GM19395 (cell line): ENCODE data around the gene MAVS.
"Not testable (repeated sequence)": the region's sequence is repeated elsewhere in the genome, so short reads cannot be mapped to it uniquely, and the experiment has no call there.

Source experiments
- ATAC-seq: cut with Tn5 transposase; IDR thresholded peaks from one replicate; pipeline ENCODE4 v1.9.1; 2021; ENCODE audit warnings: mild to moderate bottlenecking, moderate library complexity; ENCODE audit not compliant: unreplicated experiment

Gene MAVS

DNA sequence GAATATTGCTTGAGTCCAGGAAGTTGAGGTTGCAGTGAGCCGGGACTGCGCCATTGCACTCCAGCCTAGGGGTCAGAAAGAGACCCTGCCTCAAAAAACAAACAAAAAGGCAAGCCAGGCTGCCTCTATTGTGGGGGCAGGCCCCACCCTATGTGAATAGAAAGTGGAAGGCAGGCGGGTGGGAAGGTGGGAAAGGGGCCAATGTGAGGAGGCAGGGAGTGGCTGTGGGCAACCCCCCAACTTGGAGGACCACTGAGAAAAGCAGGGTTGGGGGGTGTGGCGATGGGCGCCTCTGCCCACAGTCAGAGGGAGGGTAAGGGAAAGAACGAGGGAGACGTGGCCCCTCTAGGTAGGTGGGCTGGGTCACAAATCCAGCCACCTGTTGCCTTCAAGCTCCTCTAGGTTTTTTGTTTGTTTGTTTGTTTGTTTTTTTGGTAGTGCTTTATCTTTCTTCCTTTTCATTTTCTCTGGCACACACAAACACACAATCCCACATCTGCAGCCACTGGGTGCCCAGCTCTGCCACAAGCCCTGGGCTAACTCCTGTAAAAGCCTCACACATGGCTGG, 31.6 kb upstream of the MAVS start:
- ATAC-seq = no peak

DNA sequence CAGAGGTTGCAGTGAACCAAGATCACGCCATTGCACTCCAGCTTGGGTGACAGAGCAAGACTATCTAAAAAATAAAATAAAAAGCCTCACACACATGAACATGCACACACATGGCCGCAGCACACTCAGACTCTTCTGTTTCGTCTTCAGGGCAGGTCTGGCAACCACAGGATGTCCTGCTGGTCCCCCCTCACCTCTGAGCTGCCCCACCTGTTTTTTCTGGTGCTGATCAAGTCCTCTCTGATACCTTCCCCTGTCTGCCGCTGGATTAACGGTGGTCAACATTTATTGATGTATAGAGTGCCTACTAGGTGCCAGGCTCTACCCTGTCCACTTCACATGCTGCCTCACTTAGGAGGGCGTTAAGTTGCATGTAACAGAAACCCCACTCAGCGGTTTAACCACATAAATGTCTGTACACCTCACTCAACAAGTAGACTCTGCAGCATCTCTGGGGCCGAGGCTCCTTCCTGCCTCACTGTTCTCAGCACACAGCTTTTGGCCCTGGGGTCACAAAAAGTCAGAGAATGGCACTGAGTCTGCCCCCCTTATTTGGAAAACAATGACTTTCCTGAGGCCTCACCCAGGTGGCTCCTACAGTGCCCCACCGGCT, 30.8 kb upstream of the MAVS start:
- ATAC-seq = no peak

DNA sequence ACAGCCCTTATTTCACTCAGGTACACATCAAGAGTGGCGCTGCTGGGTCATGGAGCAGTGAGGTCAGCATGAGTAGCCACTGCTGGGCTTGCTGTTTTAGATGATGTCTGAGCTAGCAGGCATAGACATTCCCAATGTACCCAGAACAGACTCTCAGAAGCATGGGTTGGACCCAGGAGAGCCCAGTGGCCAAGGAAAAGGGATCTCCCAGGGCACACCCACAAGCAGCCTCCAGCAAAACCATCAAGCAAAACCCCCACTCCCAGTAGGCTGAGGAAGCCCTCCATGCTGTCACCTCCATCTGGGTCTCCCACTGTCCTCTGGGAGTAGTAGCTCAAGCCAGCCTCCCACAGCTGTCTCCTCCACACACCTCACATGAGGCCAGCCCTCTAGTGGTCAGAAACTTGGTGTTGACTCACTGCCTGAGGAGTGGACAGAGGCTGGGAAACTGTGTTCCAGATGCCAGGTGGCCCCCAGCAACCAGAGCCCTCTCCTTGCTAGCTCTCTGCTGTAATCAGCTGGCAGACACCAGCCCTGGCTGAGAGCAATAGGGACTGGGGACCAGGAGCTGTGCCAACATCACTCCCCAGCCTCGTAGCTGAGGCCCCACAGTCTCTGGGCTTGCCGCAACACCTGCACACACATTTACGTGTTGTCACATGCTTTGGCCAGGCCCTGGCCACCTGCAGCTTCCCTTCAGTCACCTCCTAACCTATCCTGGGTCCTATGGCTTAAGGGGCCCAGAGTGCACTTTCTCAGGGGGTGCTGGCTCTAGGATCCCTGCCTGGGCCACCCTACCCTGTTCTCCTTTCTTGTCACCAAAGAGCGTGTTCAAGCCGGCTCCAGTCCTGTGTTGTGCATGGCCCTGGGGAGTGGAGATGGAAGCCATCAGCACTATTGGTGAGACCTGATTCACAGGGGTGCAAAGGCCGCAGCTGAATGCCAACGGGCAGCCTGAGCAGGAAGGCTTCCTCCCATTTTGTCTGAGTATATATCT, 28.2 kb upstream of the MAVS start:
- ATAC-seq = no peak

DNA sequence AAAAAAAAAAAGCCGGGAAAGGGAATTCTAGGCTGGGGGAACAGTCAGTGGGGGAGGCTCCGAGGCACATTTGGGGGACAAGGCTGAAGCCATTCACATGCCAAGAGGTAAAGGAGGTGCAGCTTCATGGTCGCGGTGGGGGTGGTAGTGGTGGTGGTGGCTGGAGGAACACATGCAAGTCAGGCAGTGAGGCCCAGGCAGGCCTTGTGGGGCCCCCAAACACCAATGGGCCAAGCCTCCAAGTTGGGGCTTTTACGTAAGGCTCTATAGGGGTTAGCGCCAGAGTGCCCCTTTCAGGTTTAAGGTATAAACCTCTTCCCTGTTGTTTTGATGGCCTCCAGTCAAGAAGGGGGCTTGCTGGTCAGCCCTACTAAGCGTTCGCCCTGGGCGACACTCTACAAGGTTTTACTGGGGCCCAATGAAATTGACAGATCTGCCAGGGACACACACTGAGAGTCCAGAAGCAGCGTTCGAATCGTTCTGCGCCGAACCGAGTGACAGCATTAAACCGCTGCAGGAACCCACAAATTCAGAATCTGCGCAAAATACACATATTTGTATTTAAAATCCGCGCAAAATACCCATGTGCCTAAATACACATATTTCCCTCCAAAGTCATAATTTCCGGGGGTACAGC, 27.1 kb upstream of the MAVS start:
- no peak for ATAC-seq

DNA sequence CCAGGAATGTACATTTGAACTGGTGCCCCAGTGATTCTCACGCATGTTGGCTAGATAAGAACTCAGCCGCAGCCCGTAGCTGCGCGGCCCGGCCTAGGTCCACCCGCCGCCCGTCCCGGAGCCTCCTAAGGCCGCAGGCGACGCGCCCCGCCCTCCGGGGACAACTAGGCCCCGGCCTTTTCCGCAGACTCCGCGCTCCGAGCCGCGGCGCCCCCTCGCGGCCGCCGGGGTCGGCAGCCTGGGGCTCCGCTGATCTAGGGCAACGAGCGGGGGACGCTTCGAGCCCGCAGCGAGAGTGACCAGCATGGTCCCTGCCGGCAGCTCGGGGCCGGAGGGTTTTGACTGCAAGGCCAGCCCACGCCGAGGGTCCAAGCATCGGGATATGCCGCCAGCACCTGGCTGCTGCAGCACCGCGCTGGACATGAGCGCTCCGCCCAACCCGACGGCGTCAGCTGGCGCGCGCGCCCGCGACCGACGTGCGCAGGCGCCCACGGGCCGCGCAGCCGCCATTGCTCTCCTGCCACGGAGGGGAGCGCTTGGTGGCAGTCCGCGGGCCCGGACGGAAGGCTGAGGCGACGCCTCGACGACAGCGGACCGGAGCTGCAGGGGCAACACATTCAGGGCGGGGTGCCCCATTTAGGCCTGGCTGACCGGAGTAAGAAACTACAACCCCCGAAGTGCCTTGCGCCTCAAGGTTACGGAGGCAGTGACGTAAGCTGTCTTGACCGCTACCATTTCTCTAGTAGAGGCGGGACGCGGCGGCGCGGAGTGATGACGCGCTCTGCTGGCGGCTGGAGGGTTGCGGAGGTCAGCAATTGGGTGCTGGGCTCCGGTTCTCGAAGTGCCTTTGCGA, 26.4 kb upstream of the MAVS start, which contains the start of gene AP5S1:
AP5S1 (plus strand) TSS at position 500 of the 853 bp plus-strand sequence. CDS start 1,571 bp downstream, outside the sequence.
- ATAC-seq = peak; percentile 84

DNA sequence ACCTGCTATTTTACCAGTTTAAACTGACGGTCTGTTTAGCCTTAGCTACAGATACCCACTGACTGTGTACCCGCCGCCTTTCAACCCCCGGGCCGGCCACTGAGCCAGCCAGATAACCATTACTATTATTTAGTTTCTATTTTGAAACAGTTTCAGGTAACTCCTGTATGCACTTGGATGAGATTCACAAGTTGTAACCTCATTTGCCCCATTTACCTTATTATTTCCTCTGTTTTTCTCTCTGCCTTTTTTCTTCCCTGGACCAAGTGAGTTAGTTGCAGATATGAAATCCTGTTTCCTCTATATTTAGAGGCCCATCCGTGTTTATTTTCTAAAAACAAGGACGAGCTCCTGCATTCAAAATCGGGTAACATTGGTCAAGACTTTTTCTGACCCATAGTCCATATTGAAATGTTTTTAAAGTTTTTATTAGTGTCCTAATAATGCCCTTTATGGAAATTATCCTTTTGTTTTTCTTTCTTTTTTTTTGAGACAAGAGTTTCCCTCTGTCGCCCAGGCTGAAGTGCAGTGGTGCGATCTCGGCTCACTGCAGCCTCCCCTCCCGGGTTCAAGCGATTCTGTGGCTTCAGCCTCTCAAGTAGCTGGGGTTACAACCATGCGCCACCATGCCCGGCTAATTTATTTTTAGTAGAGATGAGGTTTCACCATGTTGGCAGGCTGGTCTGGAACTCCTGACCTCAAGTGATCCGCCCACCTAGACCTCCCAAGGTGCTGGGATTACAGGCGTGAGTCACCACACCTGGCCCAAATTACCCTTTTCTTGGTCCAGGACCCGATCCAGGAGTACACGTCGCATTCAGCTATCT, 25.5 kb upstream of the MAVS start:
- ATAC-seq = peak; percentile 18

DNA sequence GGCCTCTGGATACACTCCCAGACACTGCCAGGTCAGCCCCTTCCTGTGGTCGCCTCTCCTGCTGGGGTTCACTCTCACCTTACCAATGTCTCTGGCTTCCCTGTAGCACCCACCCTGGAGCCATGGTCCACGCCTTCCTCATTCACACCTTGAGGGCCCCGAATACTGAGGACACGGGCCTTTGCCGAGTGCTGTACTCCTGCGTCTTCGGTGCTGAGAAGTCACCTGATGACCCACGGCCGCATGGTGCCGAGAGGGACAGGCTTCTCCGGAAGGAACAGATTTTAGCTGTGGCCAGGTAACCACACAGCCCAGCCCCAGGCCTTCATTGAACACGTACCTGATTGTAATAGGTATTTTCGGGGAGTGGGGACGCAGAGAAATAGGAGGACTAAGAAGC, 24.6 kb upstream of the MAVS start:
- no peak for ATAC-seq

DNA sequence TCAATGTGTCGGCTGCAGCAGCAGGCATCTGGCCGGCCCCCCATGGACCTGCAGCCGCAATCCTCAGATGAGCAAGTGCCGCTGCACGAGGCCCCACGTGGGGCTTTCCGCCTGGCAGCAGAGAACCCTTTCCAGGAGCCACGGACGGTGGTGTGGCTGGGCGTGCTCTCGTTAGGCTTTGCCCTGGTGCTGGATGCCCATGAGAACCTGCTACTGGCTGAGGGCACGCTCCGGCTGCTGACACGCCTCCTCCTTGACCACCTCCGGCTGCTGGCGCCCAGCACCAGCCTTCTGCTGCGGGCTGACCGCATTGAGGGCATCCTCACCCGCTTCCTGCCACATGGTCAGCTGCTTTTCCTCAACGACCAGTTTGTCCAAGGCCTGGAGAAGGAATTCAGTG, 22.8 kb upstream of the MAVS start:
- no peak for ATAC-seq

DNA sequence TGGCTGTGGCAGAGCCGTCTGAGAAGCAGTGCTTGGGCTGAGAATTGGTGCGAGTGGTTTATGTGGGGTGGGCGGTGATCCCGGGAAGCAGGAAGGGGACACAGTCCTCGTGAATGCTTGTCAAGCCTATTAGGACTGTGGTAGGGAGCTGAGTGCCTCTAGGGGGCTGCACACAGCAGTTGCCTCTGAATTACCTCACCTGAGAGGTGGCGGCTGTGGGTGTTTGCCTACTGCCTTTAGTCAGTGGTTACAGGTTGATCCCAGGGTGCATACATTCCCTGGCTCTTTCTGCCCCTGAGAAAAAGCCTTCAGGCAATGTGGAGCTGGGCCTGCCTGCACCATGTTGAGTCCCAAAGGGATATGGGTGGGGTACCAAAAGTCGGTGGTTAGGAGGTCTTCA, 21.1 kb upstream of the MAVS start:
- ATAC-seq = no peak

DNA sequence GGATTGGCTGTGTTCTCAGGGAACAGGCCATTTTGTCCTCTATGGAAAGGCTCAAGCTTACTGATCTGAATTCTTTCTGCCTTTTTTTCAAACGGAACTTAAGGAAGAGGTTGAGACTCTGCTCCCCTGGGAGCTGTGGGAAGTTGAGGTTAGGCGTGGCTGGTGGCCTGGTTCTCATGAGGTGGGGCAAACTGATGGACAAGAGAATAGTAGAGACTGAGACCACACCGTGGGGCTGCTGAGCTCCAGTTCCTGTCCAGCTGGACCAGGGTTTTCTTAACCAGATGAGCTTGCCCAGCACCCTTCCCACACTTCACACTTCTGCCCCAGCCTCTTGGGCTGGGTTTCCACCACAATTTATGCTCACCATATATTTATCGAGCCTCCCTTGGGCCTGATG, 20.2 kb upstream of the MAVS start:
- ATAC-seq = no peak

DNA sequence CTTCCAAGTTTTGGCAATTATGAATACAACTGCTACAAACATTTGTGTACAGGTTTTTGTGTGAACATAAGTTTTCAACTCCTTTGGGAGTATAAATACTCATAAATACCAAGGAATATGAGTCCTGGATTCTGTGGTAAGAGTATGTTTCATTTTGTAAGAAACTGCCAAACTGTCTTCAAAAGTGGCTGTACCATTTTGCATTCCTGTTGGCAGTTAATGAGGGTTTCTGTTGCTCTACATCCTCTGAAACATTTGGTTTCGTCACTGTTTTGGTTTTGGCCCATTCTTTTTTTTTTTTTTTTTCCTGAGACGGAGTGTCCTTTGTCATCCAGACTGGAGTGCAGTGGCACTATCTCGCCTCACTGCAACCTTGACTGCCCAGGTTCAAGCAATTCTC, 17.8 kb upstream of the MAVS start:
- no peak for ATAC-seq

DNA sequence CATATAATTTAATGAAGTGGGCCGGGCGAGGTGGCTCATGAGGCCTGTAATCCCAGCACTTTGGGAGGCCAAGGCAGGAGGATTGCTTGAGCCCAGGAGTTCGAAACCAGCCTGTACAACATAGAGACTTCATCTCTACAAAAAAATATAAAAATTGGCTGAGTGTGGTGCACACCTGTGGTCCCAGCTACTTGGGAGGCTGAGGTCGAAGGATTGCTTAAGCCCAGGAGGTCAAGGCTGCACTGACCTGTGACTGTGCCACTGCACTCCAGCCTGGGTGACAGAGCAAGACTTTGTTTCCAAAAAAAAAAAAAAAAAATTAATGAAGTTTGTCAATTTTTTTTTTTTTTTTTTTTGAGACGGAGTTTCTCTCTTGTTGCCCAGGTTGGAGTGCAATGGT, 16.7 kb upstream of the MAVS start:
- ATAC-seq = not testable (repeated sequence)

DNA sequence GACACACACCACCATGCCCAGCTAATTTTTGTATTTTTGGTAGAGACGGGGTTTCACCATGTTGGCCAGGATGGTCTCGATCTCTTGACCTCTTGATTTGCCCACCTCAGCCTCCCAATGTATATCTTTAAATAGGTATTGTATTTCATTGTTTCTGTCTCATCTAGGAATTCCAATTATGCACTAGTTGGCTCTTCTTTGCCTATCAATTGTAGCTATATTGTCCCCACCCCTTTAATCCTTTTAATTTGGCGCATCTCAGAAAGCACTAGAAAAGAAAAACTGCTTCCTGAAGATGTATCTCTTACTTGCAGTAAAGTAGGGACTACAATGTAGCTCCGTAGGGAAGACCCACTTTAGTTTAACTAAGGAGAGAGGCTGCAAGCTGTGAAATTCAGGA, 10.5 kb upstream of the MAVS start:
- ATAC-seq = no peak

DNA sequence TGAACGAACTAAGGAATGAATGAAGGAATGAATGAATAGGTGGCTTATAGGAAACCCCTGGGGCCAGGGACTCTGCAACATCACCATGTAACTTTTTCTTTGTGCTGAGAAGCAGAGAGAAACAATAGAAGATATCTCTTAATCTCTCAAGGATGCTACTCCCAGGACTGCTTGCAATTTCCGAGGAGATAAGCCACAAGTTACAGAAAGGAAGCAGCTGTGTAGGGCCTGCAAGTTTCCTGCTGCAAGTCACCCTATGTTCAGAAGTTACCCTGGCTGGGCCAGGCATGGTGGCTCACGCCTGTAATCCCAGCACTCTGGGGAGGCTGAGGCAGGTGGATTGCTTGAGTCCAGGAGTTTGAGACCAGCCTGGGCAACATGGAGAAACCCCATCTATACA, 7.3 kb upstream of the MAVS start:
- no peak for ATAC-seq

DNA sequence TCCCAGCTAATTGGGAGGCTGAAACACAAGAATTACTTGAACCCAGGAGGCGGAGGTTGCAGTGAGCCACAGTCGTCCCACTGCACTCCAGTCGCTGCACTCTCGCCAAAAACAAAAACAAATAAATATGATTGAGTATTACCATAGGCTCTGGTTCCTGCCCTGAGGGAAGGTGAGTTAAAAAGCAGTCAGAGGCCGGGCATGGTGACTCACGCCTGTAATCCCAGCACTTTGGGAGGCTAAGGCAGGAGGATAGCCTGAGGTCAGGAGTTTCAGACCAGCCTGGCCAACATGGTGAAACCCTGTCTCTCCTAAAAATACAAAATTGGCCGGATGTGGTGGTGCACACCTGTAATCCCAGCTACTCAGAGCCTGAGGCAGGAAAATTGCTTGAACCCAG, 6.4 kb upstream of the MAVS start:
- not testable (repeated sequence) for ATAC-seq

DNA sequence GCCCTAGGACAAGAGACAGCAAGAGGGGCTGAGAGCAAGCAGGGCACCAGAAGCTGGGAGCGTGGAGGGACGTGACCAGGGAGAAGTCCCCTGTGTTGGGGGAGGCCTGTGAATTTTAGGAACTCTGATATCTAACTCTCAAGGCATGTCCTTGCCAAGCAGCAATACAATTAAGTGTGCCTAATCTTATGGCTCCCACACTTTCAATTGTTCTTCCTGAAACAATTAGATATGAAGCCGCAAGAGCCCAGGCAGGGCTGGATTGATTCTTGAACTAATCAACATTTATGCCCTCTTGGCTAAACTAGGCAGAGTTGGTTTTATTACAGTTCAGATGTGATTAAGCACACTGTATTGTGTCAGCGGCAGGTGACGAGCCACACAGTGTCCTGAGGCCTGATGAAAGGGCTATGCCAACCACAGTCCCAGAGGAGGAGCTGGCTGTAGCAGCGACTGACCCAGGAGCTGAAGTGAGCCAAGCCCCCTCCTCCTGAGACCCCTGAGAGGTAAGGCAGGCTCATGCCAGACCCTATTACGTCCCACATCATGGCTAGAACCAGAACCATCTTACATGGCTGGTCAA, 4.2 kb upstream of the MAVS start:
- no peak for ATAC-seq

DNA sequence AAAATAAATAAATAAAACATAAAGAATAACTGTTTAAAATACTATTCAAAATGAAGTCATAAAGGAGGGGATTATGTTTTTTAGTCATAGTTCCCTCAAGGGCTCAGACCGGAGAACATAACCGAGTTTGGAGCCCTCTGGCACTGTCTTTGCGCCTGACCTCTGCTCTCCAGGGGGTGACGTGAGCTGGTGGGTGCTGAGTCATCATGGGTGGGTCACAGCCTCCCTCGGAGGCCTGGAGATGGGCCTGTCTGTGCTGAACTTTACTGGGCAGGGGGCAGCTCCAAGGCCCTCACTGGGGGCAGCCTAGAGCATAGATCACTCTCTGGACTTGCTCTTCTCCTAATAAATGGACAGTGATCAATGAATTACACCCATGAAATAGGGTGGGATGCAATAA, 3.1 kb upstream of the MAVS start:
- ATAC-seq = no peak

DNA sequence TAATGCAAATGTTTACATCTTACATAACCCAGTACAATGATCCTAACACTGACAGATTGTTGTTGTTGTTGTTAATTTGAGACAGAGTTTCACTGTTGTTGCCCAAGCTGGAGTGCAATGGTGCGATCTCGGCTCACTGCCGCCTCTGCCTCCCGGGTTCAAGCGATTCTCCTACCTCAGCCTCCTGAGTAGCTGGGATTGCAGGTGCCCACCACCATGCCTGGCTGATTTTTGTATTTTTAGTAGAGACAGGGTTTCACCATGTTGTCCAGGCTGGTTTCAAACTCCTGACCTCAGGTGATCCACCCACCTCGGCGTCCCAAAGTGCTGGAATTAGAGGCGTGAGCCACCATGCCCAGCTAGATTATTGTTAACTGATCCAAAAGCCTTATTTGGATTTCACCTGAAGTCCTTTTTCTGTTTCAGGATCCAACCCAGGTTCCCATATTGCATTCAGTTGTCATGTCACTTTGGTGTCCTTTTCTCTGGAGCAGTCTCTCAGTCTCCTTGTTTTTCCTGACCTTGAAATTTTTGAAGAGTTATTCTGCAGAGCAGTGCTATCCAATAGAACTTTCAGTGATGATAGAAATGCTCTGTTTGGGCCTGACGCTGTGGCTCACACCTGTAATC, 2.5 kb upstream of the MAVS start:
- ATAC-seq = not testable (repeated sequence)

DNA sequence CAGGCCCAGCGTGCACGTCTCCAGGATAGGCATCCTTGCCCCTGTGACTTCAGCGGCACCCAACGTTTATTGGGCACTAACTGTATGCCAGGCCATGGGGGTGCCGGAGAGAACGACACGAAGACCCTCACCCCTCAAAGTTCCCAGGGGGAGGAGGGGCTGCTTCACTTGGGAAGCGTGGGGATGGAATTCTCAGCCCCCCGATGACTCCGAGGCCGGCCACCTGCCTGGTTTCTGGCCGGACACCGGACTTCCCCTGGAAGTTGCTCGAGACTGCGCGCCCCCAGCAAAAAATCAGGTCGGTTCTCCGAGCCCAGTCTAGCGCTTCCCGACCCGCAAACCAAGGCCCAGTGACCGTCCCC, 275 bp upstream of the MAVS start:
- no peak for ATAC-seq
